Central memory CD8-positive, alpha-beta T cell (primary cell): ENCODE measurements around the gene AURKA.
A peak's percentile ranks its signal among the peaks of the same experiment; 100 is the strongest.
"Not testable (repeated sequence)": the region's sequence is repeated elsewhere in the genome, so short reads cannot be mapped to it uniquely, and the experiment has no call there.

ENCODE experiments used
- ATAC-seq: fragments of 150-1000 bp; cut with Tn5 transposase; replicated peaks from 2 replicates; pipeline ENCODE4 v1.10.0; 2022; ENCODE audit warnings: mild to moderate bottlenecking, moderate FRiP score, moderate number of reproducible peaks; ENCODE audit not compliant: poor library complexity, severe bottlenecking; ENCODE audit errors: extremely low read depth
- DNase-seq, 2 donors: peaks; one replicate each; pipeline ENCODE4 v3.0.0; 2021; ENCODE audit warnings: low spot score in 2 of 2
- H3K27ac Mint-ChIP-seq: one replicate; pipeline ENCODE4 v1.8.0; 2022; ENCODE audit warnings: low read depth, mild to moderate bottlenecking, moderate library complexity, mixed read lengths
- H3K27me3 Mint-ChIP-seq: one replicate; pipeline ENCODE4 v1.8.0; 2022; ENCODE audit warnings: mixed read lengths
- H3K36me3 Mint-ChIP-seq: one replicate; pipeline ENCODE4 v1.8.0; 2022; ENCODE audit warnings: mild to moderate bottlenecking, moderate library complexity, mixed read lengths; ENCODE audit not compliant: insufficient read depth
- H3K4me1 Mint-ChIP-seq: one replicate; pipeline ENCODE4 v1.8.0; 2022; ENCODE audit warnings: mixed read lengths
- H3K4me3 Mint-ChIP-seq: one replicate; pipeline ENCODE4 v1.8.0; 2022; ENCODE audit warnings: mild to moderate bottlenecking, moderate library complexity, mixed read lengths
- H3K9me3 Mint-ChIP-seq: one replicate; pipeline ENCODE4 v1.8.0; 2022; ENCODE audit warnings: mixed read lengths

Gene AURKA

GRCh38 chr20:56343861-56344381 is 48.1 kb downstream of the AURKA start:
- no peaks in the 10 kb centered on the region for H3K36me3 Mint-ChIP-seq
- peak in 1 of 2 donors; percentile 16 for DNase-seq
- peaks cover 5% of the 10 kb centered on the region for H3K4me1 Mint-ChIP-seq
- no peak overlapping the region for H3K4me3 Mint-ChIP-seq
- H3K27me3 Mint-ChIP-seq = peaks cover 81% of the 10 kb centered on the region
- no peak for ATAC-seq
- no peaks in the 10 kb centered on the region for H3K9me3 Mint-ChIP-seq
- no peak overlapping the region for H3K27ac Mint-ChIP-seq

GRCh38 chr20:56342783-56343182 is 49.2 kb downstream of the AURKA start:
- Mint-ChIP-seq H3K27me3 (peaks cover 81% of the 10 kb centered on the region), H3K4me1 (peaks cover 5% of the 10 kb centered on the region), H3K9me3 (no peaks in the 10 kb centered on the region), H3K27ac (no peak overlapping the region), H3K4me3 (no peak overlapping the region), H3K36me3 (no peaks in the 10 kb centered on the region)
- DNase-seq = no peak
- no peak for ATAC-seq

GRCh38 chr20:56336709-56337108 is 55.3 kb downstream of the AURKA start:
- not testable (repeated sequence) for ATAC-seq, H3K36me3 Mint-ChIP-seq, H3K4me3 Mint-ChIP-seq, DNase-seq, H3K4me1 Mint-ChIP-seq, H3K27ac Mint-ChIP-seq, H3K9me3 Mint-ChIP-seq
- H3K27me3 Mint-ChIP-seq = peaks cover 72% of the 10 kb centered on the region

- H3K4me1 Mint-ChIP-seq = no peaks in the 10 kb centered on the region
- no peak for ATAC-seq
- H3K27ac Mint-ChIP-seq = no peak overlapping the region
- DNase-seq = no peak
- no peaks in the 10 kb centered on the region for H3K36me3 Mint-ChIP-seq
- peaks cover 66% of the 10 kb centered on the region for H3K27me3 Mint-ChIP-seq
- H3K4me3 Mint-ChIP-seq = no peak overlapping the region
- H3K9me3 Mint-ChIP-seq = no peaks in the 10 kb centered on the region
These were observed 63.2 kb downstream of the AURKA start for GRCh38 chr20:56328861-56329260.

GRCh38 chr20:56324806-56325205 is 67.2 kb downstream of the AURKA start:
- Mint-ChIP-seq H3K4me1 (no peaks in the 10 kb centered on the region), H3K27ac (no peak overlapping the region), H3K4me3 (no peak overlapping the region), H3K9me3 (no peaks in the 10 kb centered on the region), H3K27me3 (peaks cover 68% of the 10 kb centered on the region), H3K36me3 (peaks cover 2% of the 10 kb centered on the region)
- ATAC-seq (no peak), DNase-seq (no peak)

GRCh38 chr20:56323656-56324055 is 68.4 kb downstream of the AURKA start:
- no peak for DNase-seq

GRCh38 chr20:56323206-56323605 is 68.8 kb downstream of the AURKA start:
- Mint-ChIP-seq H3K4me1 (no peaks in the 10 kb centered on the region), H3K9me3 (no peaks in the 10 kb centered on the region), H3K27ac (no peak overlapping the region), H3K4me3 (no peak overlapping the region), H3K36me3 (peaks cover 2% of the 10 kb centered on the region), H3K27me3 (peaks cover 82% of the 10 kb centered on the region)
- ATAC-seq (no peak), DNase-seq (no peak)

More at GRCh38 chr20:56323656-56324055, 68.4 kb downstream of the AURKA start:
- no peak overlapping the region for H3K27ac Mint-ChIP-seq
- no peak for ATAC-seq
- no peak overlapping the region for H3K4me3 Mint-ChIP-seq
- H3K4me1 Mint-ChIP-seq = no peaks in the 10 kb centered on the region
- peaks cover 2% of the 10 kb centered on the region for H3K36me3 Mint-ChIP-seq
- H3K27me3 Mint-ChIP-seq = peaks cover 79% of the 10 kb centered on the region
- no peaks in the 10 kb centered on the region for H3K9me3 Mint-ChIP-seq

GRCh38 chr20:56322681-56323080 is 69.3 kb downstream of the AURKA start:
- Mint-ChIP-seq H3K4me3 (no peak overlapping the region), H3K36me3 (peaks cover 2% of the 10 kb centered on the region), H3K4me1 (no peaks in the 10 kb centered on the region), H3K27me3 (peaks cover 81% of the 10 kb centered on the region), H3K27ac (no peak overlapping the region), H3K9me3 (no peaks in the 10 kb centered on the region)
- ATAC-seq = no peak
- no peak for DNase-seq
